Measurements from ENCODE around the gene MTF2. TPM values are rescaled to one million over a fixed set of nuclear protein-coding genes. Genes with fewer than 3 reads are reported as not detected.

MTF2 gene
- total and polyA plus RNA-seq, 9 of the 15 experiments (the other 6 are each of a cell fraction or from before 2014, with no cell fraction given): 29.3 to 124 (median 57.7) TPM

DNA sequence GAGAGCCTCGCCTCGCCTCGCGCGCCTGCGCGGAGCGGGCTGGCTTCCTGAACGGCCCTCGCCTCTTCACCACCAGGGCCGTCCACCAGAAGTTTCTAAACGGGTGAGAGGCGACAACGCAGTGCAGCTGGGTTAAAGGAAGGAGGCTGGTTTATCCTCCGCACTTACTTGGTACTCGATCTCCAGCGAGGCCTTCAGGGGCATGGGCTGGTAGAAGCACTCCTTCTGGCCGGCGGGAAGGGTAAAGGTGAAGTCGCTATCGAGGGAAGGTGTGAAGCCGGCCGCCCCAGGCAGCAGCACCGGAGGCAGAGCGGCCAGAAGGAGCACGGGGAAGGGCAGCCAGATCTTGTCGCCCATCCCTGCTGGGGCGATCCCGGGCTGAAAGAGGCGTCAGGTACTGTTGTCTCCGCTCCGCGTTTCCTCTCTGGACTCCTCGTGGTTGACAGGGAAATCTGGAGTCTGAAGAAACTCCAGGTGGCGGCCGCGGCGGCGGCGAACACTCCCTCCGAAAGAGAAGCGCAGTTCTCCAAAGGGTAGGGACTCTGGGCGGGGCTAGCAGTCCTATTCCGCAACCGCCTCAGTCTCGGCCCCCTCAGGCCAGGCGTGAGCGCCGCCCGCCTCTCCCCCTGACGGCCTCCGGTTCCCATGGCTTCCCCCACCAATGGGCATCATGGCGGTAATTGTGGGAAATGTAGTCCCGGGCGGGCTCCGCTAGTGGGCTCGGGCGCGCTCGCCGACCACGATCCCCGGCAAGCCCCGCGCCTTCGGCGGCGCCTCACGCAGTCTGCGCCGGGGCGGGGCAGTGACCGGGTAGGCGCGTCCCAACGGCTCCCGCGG lies 101.0 kb downstream of the MTF2 start, which contains the start of gene TMED5 (continued):
- TF ChIP-seq MIER1 (IDR thresholded peaks at IDR 0.05; ENCODE audit: low read depth) (no peak), ZNF77 (CRISPR knock-in tag; IDR thresholded peaks at IDR 0.05) (no peak), POLR2A (conservative IDR thresholded peaks at IDR 0.05) (peak; percentile 86), RBM25 (IDR thresholded peaks at IDR 0.05; ENCODE audit: low read depth, low read length, severe bottlenecking) (peak; percentile 54), HNRNPK (IDR thresholded peaks at IDR 0.05; ENCODE audit: low read depth, low read length, poor library complexity, severe bottlenecking) (no peak), CCNT2 (IDR thresholded peaks at IDR 0.05; ENCODE audit: borderline replicate concordance, extremely low read depth, insufficient read length, low read depth, low read length) (peak; percentile 83), SOX6 (IDR thresholded peaks at IDR 0.05) (no peak), MBD2 (IDR thresholded peaks at IDR 0.05; ENCODE audit: borderline replicate concordance, low read depth) (peak; percentile 26; the same call in 1 of the 2 replicates), TARDBP (IDR thresholded peaks at IDR 0.05) (no peak), HNRNPUL1 (IDR thresholded peaks at IDR 0.05; ENCODE audit: low read length) (no peak), HSF4 (CRISPR knock-in tag; IDR thresholded peaks at IDR 0.05; ENCODE audit: borderline replicate concordance) (no peak), CBX3 (IDR thresholded peaks at IDR 0.05; ENCODE audit: borderline replicate concordance in 1 of 2, low read length in 2 of 2) (no peak; a peak in 1 of 3 replicates), ZNF316 (IDR thresholded peaks at IDR 0.05) (no peak), ZNF780A (CRISPR knock-in tag; IDR thresholded peaks at IDR 0.05) (no peak), SIN3A (IDR thresholded peaks at IDR 0.05; ENCODE audit: borderline replicate concordance in 2 of 2, control insufficient read depth in 1 of 2, low read depth in 2 of 2, low read length in 2 of 2) (peak; percentile 57 to 74; a peak in 2 of 4 replicates), MEF2A (IDR thresholded peaks at IDR 0.05; ENCODE audit: control insufficient read depth, low read depth, low read length) (no peak), ID3 (CRISPR knock-in tag; IDR thresholded peaks at IDR 0.05) (no peak), ID3 (tag; IDR thresholded peaks at IDR 0.05) (peak; percentile 49; the same call in 1 of the 2 replicates), SMC3 (conservative IDR thresholded peaks at IDR 0.05; ENCODE audit: insufficient read depth, low read depth, low read length) (no peak), TSC22D4 (tag; IDR thresholded peaks at IDR 0.05) (no peak), NR4A1 (CRISPR knock-in tag; IDR thresholded peaks at IDR 0.05) (no peak; the same call in 1 of the 2 replicates), NR4A1 (tag; IDR thresholded peaks at IDR 0.05) (no peak), ETV1 (tag; conservative IDR thresholded peaks at IDR 0.05; ENCODE audit: low read depth) (0 out of 2 replicates have a peak, but pooled peaks have one; percentile 11), NFYB (IDR thresholded peaks at IDR 0.05; ENCODE audit: extremely low read depth, insufficient read length) (peak; percentile 36), ATF3 (IDR thresholded peaks at IDR 0.05) (no peak), ATF3 (CRISPR knock-in tag; conservative IDR thresholded peaks at IDR 0.05) (0 out of 2 replicates have a peak, but pooled peaks have one; percentile 18), MXI1 (IDR thresholded peaks at IDR 0.05; ENCODE audit: low read depth, low read length) (peak; percentile 88)
- TF ChIP-seq, protein P1, sequence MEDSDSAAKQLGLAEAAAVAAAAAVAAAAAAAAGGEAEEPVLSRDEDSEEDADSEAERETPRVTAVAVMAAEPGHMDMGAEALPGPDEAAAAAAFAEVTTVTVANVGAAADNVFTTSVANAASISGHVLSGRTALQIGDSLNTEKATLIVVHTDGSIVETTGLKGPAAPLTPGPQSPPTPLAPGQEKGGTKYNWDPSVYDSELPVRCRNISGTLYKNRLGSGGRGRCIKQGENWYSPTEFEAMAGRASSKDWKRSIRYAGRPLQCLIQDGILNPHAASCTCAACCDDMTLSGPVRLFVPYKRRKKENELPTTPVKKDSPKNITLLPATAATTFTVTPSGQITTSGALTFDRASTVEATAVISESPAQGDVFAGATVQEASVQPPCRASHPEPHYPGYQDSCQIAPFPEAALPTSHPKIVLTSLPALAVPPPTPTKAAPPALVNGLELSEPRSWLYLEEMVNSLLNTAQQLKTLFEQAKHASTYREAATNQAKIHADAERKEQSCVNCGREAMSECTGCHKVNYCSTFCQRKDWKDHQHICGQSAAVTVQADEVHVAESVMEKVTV (CRISPR knock-in tag; IDR thresholded peaks at IDR 0.05): no peak

Data from K562 (cell line).